ENCODE measurements around the gene PGGHG. TPM values are rescaled to one million over a fixed set of nuclear protein-coding genes. Genes with fewer than 3 reads are reported as not detected.

The PGGHG gene
- total RNA-seq, 4 donors from 2014 or later = 8.5 to 35.3 (median 15.5) TPM

GRCh38 chr11:256952-257737 is 31.8 kb upstream of the PGGHG start:
- Histone ChIP-seq H3K9me3 (peaks cover 0 to 8% (median 0%) of the 10 kb centered on the region in 3 donors), H3K36me3 (peaks cover 0 to 19% of the 10 kb centered on the region in 2 donors), H3K4me1 (no peaks in the 10 kb centered on the region), H3K27ac (no peak overlapping the region), H3K4me3 (no peak overlapping the region), H3K27me3 (peaks cover 15% of the 10 kb centered on the region)
- TF ChIP-seq CTCF (IDR thresholded peaks at IDR 0.05) (no peak), POLR2AphosphoS5 (IDR thresholded peaks at IDR 0.05) (no peak), EP300 (IDR thresholded peaks at IDR 0.05) (no peak), POLR2A (IDR thresholded peaks at IDR 0.05) (no peak)
- whole genome bisulfite sequencing, 2 donors (ENCODE audit: low coverage in 1 of 2) = 60 to 80% methylated on average over 1 to 3 of the region's 14 CpGs
- no peak for ATAC-seq

GRCh38 chr11:257766-258493 is 31.0 kb upstream of the PGGHG start:
- WGBS, 2 donors (ENCODE audit: low coverage in 1 of 2) = 73% methylated on average over 8 of the region's 15 CpGs; no CpG with 5 or more reads in 1 of the 2 donors
- no peak for ATAC-seq

GRCh38 chr11:259413-259812 is 29.5 kb upstream of the PGGHG start:
- Histone ChIP-seq H3K4me3 (no peak overlapping the region), H3K4me1 (no peaks in the 10 kb centered on the region), H3K27me3 (peaks cover 15% of the 10 kb centered on the region), H3K36me3 (no peaks in the 10 kb centered on the region), H3K27ac (no peak overlapping the region), H3K9me3 (peaks cover 0 to 8% (median 0%) of the 10 kb centered on the region in 3 donors)
- TF ChIP-seq EP300 (IDR thresholded peaks at IDR 0.05) = no peak
- no peak for TF ChIP-seq POLR2AphosphoS5 (IDR thresholded peaks at IDR 0.05)
- TF ChIP-seq POLR2A (IDR thresholded peaks at IDR 0.05) = no peak
- TF ChIP-seq CTCF (IDR thresholded peaks at IDR 0.05) = no peak
- 76 to 80% methylated on average over 7 to 9 of the region's 10 CpGs for WGBS, 2 donors (ENCODE audit: low coverage in 1 of 2)
- ATAC-seq = no peak

More at GRCh38 chr11:257766-258493, 31.0 kb upstream of the PGGHG start:
- Histone ChIP-seq H3K27me3 (peaks cover 15% of the 10 kb centered on the region), H3K36me3 (peaks cover 0 to 11% of the 10 kb centered on the region in 2 donors), H3K4me3 (no peak overlapping the region), H3K4me1 (no peaks in the 10 kb centered on the region), H3K27ac (no peak overlapping the region), H3K9me3 (peaks cover 0 to 8% (median 0%) of the 10 kb centered on the region in 3 donors)
- no peak for TF ChIP-seq POLR2AphosphoS5 (IDR thresholded peaks at IDR 0.05)
- TF ChIP-seq EP300 (IDR thresholded peaks at IDR 0.05) = no peak
- TF ChIP-seq POLR2A (IDR thresholded peaks at IDR 0.05) = no peak
- peak in 1 of 4 experiments; percentile 7 for TF ChIP-seq CTCF (IDR thresholded peaks at IDR 0.05)

- no peak overlapping the region for H3K27ac ChIP-seq
- peaks cover 15% of the 10 kb centered on the region for H3K27me3 ChIP-seq
- peaks cover 0 to 8% (median 0%) of the 10 kb centered on the region in 3 donors for H3K9me3 ChIP-seq
- H3K4me1 ChIP-seq = no peaks in the 10 kb centered on the region
- H3K4me3 ChIP-seq = no peak overlapping the region
- H3K36me3 ChIP-seq = no peaks in the 10 kb centered on the region
- 73 to 96% methylated on average over 2 to 4 of the region's 4 CpGs for WGBS, 2 donors (ENCODE audit: low coverage in 1 of 2)
- no peak for TF ChIP-seq POLR2AphosphoS5 (IDR thresholded peaks at IDR 0.05)
- TF ChIP-seq CTCF (IDR thresholded peaks at IDR 0.05) = no peak
- TF ChIP-seq POLR2A (IDR thresholded peaks at IDR 0.05) = no peak
- TF ChIP-seq EP300 (IDR thresholded peaks at IDR 0.05) = no peak
- no peak for ATAC-seq
Observed at GRCh38 chr11:261624-262023, 27.3 kb upstream of the PGGHG start.
